HFFc6 (cell line): ENCODE results near the gene RAPSN. TPM values are rescaled to one million over a fixed set of nuclear protein-coding genes. Genes with fewer than 3 reads are reported as not detected.

Experiments
- DNase-seq: peaks from one replicate; pipeline ENCODE4 v3.0.0-alpha.2; 2018
- H3K27ac Mint-ChIP-seq: 2 replicates; pipeline ENCODE4 v1.8.0; 2020; ENCODE audit warnings: mild to moderate bottlenecking, mixed read lengths
- H3K27me3 Mint-ChIP-seq: 2 replicates; pipeline ENCODE4 v1.8.0; 2021; ENCODE audit warnings: mild to moderate bottlenecking, moderate library complexity, mixed read lengths; ENCODE audit not compliant: insufficient read depth
- H3K36me3 Mint-ChIP-seq: 2 replicates; pipeline ENCODE4 v1.8.0; 2021; ENCODE audit warnings: low read depth, mixed read lengths
- H3K4me1 Mint-ChIP-seq: 2 replicates; pipeline ENCODE4 v1.8.0; 2020; ENCODE audit warnings: low read depth, mixed read lengths
- H3K4me3 Mint-ChIP-seq: 2 replicates; pipeline ENCODE4 v1.8.0; 2020; ENCODE audit warnings: mild to moderate bottlenecking, moderate library complexity, mixed read lengths
- H3K9me3 Mint-ChIP-seq: 2 replicates; pipeline ENCODE4 v1.8.0; 2020; ENCODE audit warnings: mild to moderate bottlenecking, mixed read lengths
- total RNA-seq, 6 experiments: library from RNA; stranded (reverse); fragmentation: NEBNext Ultra II Directional; extraction: Animal tissue kit (Norgen Biotek cat#: 25700); gene quantifications; 2 replicates in 1 of 6; 3 replicates in 5 of 6; pipeline ENCODE4 v1.2.3, GENCODE V29; 2021
- TF ChIP-seq, protein P1 (sequence below): fragments of 200-600 bp; sonication (generic); IDR thresholded peaks from 2 replicates; pipeline ENCODE4 v1.5.0; 2021; ENCODE audit warnings: antibody characterized with exemption, mild to moderate bottlenecking

RAPSN gene
- total RNA-seq, 6 experiments from 2014 or later, result 0.22 TPM; not detected in 5

- H3K27ac Mint-ChIP-seq, result no peak overlapping the region
- H3K4me3 Mint-ChIP-seq, result no peak overlapping the region
- DNase-seq, result no peak
- TF ChIP-seq, protein P1, sequence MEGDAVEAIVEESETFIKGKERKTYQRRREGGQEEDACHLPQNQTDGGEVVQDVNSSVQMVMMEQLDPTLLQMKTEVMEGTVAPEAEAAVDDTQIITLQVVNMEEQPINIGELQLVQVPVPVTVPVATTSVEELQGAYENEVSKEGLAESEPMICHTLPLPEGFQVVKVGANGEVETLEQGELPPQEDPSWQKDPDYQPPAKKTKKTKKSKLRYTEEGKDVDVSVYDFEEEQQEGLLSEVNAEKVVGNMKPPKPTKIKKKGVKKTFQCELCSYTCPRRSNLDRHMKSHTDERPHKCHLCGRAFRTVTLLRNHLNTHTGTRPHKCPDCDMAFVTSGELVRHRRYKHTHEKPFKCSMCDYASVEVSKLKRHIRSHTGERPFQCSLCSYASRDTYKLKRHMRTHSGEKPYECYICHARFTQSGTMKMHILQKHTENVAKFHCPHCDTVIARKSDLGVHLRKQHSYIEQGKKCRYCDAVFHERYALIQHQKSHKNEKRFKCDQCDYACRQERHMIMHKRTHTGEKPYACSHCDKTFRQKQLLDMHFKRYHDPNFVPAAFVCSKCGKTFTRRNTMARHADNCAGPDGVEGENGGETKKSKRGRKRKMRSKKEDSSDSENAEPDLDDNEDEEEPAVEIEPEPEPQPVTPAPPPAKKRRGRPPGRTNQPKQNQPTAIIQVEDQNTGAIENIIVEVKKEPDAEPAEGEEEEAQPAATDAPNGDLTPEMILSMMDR, result no peak
- peaks cover 11% of the 10 kb centered on the region for H3K4me1 Mint-ChIP-seq
- no peaks in the 10 kb centered on the region for H3K36me3 Mint-ChIP-seq
- no peaks in the 10 kb centered on the region; the same call in none of the 2 replicates for H3K27me3 Mint-ChIP-seq
- H3K9me3 Mint-ChIP-seq, result no peaks in the 10 kb centered on the region
Observed at GRCh38 chr11:47445840-47446239, 3.1 kb downstream of the RAPSN start.

- Mint-ChIP-seq H3K36me3 (no peaks in the 10 kb centered on the region), H3K4me1 (peaks cover 4% of the 10 kb centered on the region; the same call in 1 of the 2 replicates), H3K27me3 (peaks cover 2% of the 10 kb centered on the region), H3K9me3 (no peaks in the 10 kb centered on the region), H3K4me3 (no peak overlapping the region), H3K27ac (no peak overlapping the region)
- TF ChIP-seq, protein P1, result no peak
- DNase-seq, result no peak
Observed at GRCh38 chr11:47443817-47444216, 5.1 kb downstream of the RAPSN start.

- H3K4me3 Mint-ChIP-seq, result no peak overlapping the region
- DNase-seq, result no peak
- H3K9me3 Mint-ChIP-seq, result no peaks in the 10 kb centered on the region
- H3K27ac Mint-ChIP-seq, result no peak overlapping the region
- H3K27me3 Mint-ChIP-seq, result peaks cover 2% of the 10 kb centered on the region
- H3K4me1 Mint-ChIP-seq, result peaks cover 4% of the 10 kb centered on the region; the same call in 1 of the 2 replicates
- TF ChIP-seq, protein P1, result peak; percentile 24; the same call in 1 of the 2 replicates
- no peaks in the 10 kb centered on the region for H3K36me3 Mint-ChIP-seq
Observed at GRCh38 chr11:47443028-47443700, 5.8 kb downstream of the RAPSN start.

DNA sequence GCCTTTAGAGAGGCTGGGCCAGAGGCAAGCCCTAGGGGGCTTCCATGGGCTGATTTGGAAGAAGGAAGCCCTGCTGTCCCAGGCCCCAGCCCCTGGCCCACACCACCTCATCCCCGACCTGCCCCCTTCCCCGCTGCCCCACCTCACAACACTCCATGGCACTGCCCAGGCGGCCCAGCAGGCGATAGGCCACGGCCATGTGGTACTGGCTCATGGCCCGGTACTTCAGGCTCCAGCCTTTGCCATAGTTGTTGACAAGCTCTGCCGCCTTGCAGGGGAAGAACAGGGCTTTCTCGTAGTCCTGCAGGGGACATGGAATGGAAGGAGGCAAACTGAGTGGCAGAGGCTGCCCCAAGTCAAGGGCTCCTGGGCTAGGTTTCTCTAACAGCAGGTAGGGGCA is 6.4 kb downstream of the RAPSN start:
- Mint-ChIP-seq H3K4me3 (no peak overlapping the region), H3K27me3 (peaks cover 2% of the 10 kb centered on the region), H3K9me3 (no peaks in the 10 kb centered on the region)

GRCh38 chr11:47441421-47441820 is 7.5 kb downstream of the RAPSN start:
- no peak overlapping the region for H3K27ac Mint-ChIP-seq
- no peak for DNase-seq
- no peaks in the 10 kb centered on the region for H3K9me3 Mint-ChIP-seq
- no peak overlapping the region for H3K4me3 Mint-ChIP-seq
- H3K4me1 Mint-ChIP-seq, result no peaks in the 10 kb centered on the region
- no peaks in the 10 kb centered on the region for H3K36me3 Mint-ChIP-seq
- TF ChIP-seq, protein P1, result no peak
- peaks cover 2% of the 10 kb centered on the region for H3K27me3 Mint-ChIP-seq

More for the DNA sequence above, 6.4 kb downstream of the RAPSN start:
- TF ChIP-seq, protein P1, result no peak
- no peak for DNase-seq
- no peak overlapping the region for H3K27ac Mint-ChIP-seq
- no peaks in the 10 kb centered on the region for H3K36me3 Mint-ChIP-seq
- H3K4me1 Mint-ChIP-seq, result peaks cover 4% of the 10 kb centered on the region; the same call in 1 of the 2 replicates
